Measurements from ENCODE around the gene NKD2. TPM values are rescaled to one million over a fixed set of nuclear protein-coding genes. Genes with fewer than 3 reads are reported as not detected.
A peak's percentile ranks its signal among the peaks of the same experiment; 100 is the strongest.

Gene NKD2
- total and polyA plus RNA-seq, 2 of the 4 experiments (the other 2 are of a cell fraction): not detected

- TF ChIP-seq, protein P1, sequence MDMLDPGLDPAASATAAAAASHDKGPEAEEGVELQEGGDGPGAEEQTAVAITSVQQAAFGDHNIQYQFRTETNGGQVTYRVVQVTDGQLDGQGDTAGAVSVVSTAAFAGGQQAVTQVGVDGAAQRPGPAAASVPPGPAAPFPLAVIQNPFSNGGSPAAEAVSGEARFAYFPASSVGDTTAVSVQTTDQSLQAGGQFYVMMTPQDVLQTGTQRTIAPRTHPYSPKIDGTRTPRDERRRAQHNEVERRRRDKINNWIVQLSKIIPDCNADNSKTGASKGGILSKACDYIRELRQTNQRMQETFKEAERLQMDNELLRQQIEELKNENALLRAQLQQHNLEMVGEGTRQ (IDR thresholded peaks at IDR 0.05; ENCODE audit: low read depth, low read length): no peak
Observed at GRCh38 chr5:998246-999031, 10.2 kb upstream of the NKD2 start (continued).

- CTCF ChIA-PET: interaction anchor here (0.9 kb wide), 1 partner anchor 11 kb away, joined by 4 read pairs; no protein-coding TSS in a partner anchor
- H3K9ac ChIP-seq (ENCODE audit: low read depth, low read length): no peak overlapping the region
- no peak for TF ChIP-seq MAZ (IDR thresholded peaks at IDR 0.05; ENCODE audit: borderline replicate concordance, low read depth, low read length)
- TF ChIP-seq POLR2A (IDR thresholded peaks at IDR 0.05; ENCODE audit: low read depth, low read length): no peak
- no peak for TF ChIP-seq CEBPB (IDR thresholded peaks at IDR 0.05; ENCODE audit: low read depth, low read length)
- TF ChIP-seq SMC3 (IDR thresholded peaks at IDR 0.05; ENCODE audit: low read depth, low read length): no peak
- no peak for TF ChIP-seq ELK1 (IDR thresholded peaks at IDR 0.05; ENCODE audit: borderline replicate concordance, low read depth, low read length)
- TF ChIP-seq, protein P1 (IDR thresholded peaks at IDR 0.05; ENCODE audit: low read depth, low read length): no peak
- TF ChIP-seq BHLHE40 (IDR thresholded peaks at IDR 0.05; ENCODE audit: low read depth, low read length): no peak
- TF ChIP-seq RAD21 (IDR thresholded peaks at IDR 0.05; ENCODE audit: low read length): no peak
- TF ChIP-seq NFE2L2 (IDR thresholded peaks at IDR 0.05; ENCODE audit: low read depth, low read length): no peak
- no peak for TF ChIP-seq MXI1 (IDR thresholded peaks at IDR 0.05; ENCODE audit: borderline replicate concordance, low read depth, low read length)
- TF ChIP-seq FOS (IDR thresholded peaks at IDR 0.05; ENCODE audit: low read depth, low read length): no peak
- TF ChIP-seq MAFK (IDR thresholded peaks at IDR 0.05; ENCODE audit: low read depth, low read length): no peak
- TF ChIP-seq RFX5 (IDR thresholded peaks at IDR 0.05; ENCODE audit: low read depth, low read length): no peak
- no peak for TF ChIP-seq CHD1 (IDR thresholded peaks at IDR 0.05; ENCODE audit: low read depth, low read length)
Observed at GRCh38 chr5:999032-999501, 9.5 kb upstream of the NKD2 start.

More at GRCh38 chr5:999032-999501, 9.5 kb upstream of the NKD2 start:
- Histone ChIP-seq H3K9me3 (ENCODE audit: control insufficient read depth, insufficient read depth, low read length) (no peaks in the 10 kb centered on the region), H2BK5ac (ENCODE audit: low read depth, low read length, poor library complexity, severe bottlenecking) (no peak overlapping the region), H3K4me1 (ENCODE audit: control insufficient read depth, insufficient read depth, low read length) (peaks cover 7% of the 10 kb centered on the region; the same call in 1 of the 2 replicates), H3K9me1 (ENCODE audit: insufficient read depth, low read length) (no peaks in the 10 kb centered on the region), H3K79me1 (ENCODE audit: low read depth in 1 of 2, low read length in 2 of 2) (no peaks in the 10 kb centered on the region), H3K56ac (ENCODE audit: extremely low read depth, insufficient read depth, low read length) (no peak overlapping the region), H3K27me3 (ENCODE audit: control insufficient read depth, insufficient read depth, low read length) (peaks cover 40% of the 10 kb centered on the region), H4K8ac (ENCODE audit: low read depth in 2 of 2, low read length in 2 of 2) (no peak overlapping the region), H3K27ac (ENCODE audit: insufficient read depth, low read length) (no peak overlapping the region; the same call in 1 of the 2 replicates), H3K14ac (replicated peaks; ENCODE audit: low read depth, low read length) (no peak overlapping the region), H2BK120ac (ENCODE audit: low read depth, low read length) (no peak overlapping the region), H2BK15ac (ENCODE audit: low read depth, low read length) (no peak overlapping the region), H3K18ac (ENCODE audit: low read depth, low read length) (no peak overlapping the region), H4K20me1 (ENCODE audit: insufficient read depth, low read length) (no peaks in the 10 kb centered on the region), H2AFZ (replicated peaks; ENCODE audit: low read length, poor library complexity) (no peak overlapping the region), H2AK5ac (ENCODE audit: low read depth, low read length) (no peak overlapping the region), H4K5ac (ENCODE audit: low read depth, low read length) (no peak overlapping the region), H3K4me2 (ENCODE audit: low read depth, low read length) (no peak overlapping the region), H2AK9ac (replicated peaks; ENCODE audit: low read depth, low read length, poor library complexity) (no peak overlapping the region), H4K91ac (ENCODE audit: insufficient read depth, low read depth, low read length) (no peak overlapping the region), H3K36me3 (ENCODE audit: control insufficient read depth, insufficient read depth, low read length) (no peaks in the 10 kb centered on the region), H3K4me3 (ENCODE audit: insufficient read depth, low read depth, low read length) (no peak overlapping the region), H3K23ac (ENCODE audit: low read depth, low read length) (no peak overlapping the region), H3K4ac (ENCODE audit: low read depth, low read length) (no peak overlapping the region), H2BK20ac (ENCODE audit: low read depth, low read length) (no peak overlapping the region)
- dilution Hi-C loops (cut with HindIII; ENCODE audit: low sequenced_read_pairs, unreplicated experiment) (no loop called here), in situ Hi-C loops (cut with MboI; ENCODE audit: low sequenced_read_pairs) (no loop called here), intact Hi-C loops (cut with micrococcal nuclease) (no loop called here)
- DNase-seq: no peak
- POLR2A ChIA-PET (ENCODE audit: unreplicated experiment): no interaction called here
- ATAC-seq (ENCODE audit: low read depth): peak; percentile 31
- WGBS, 2 experiments (ENCODE audit: extremely low coverage in 2 of 2, insufficient read length in 1 of 2): 67% methylated on average over 1 of the region's 6 CpGs; no CpG with 5 or more reads in 1 of the 2 experiments
- BruUV-seq (replicated peaks): no TSS peak

All from IMR-90 (cell line).